ENCODE measurements around the gene MED15.

DNA sequence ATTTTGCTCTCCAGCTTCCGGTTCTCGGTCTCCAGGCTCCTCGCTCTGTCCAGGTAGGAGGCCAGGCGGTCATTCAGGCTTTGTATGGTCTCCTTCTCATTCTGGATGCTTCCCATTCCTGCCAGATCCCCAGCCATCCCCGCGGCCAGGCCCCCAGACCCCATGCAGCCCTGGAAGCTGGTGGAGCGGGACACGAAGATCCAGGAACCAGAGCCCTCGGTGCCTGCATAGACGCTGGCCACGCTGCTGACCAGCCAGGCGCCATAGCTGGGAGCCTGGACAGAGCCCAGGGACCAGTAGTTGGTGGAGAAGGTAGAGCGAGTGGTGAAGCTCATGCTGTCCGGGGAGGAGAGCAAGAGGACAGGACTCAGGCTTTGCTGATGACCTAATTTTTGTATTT, 23.6 kb upstream of the MED15 start:
- TF ChIP-seq POLR2A (IDR thresholded peaks at IDR 0.05), result no peak
- TF ChIP-seq, protein P1, sequence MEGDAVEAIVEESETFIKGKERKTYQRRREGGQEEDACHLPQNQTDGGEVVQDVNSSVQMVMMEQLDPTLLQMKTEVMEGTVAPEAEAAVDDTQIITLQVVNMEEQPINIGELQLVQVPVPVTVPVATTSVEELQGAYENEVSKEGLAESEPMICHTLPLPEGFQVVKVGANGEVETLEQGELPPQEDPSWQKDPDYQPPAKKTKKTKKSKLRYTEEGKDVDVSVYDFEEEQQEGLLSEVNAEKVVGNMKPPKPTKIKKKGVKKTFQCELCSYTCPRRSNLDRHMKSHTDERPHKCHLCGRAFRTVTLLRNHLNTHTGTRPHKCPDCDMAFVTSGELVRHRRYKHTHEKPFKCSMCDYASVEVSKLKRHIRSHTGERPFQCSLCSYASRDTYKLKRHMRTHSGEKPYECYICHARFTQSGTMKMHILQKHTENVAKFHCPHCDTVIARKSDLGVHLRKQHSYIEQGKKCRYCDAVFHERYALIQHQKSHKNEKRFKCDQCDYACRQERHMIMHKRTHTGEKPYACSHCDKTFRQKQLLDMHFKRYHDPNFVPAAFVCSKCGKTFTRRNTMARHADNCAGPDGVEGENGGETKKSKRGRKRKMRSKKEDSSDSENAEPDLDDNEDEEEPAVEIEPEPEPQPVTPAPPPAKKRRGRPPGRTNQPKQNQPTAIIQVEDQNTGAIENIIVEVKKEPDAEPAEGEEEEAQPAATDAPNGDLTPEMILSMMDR (IDR thresholded peaks at IDR 0.05), result no peak

All from sigmoid colon (tissue), 3 donors.